GM12875 (cell line): ENCODE results near the gene ZNF397.

ENCODE experiments used
- H3K4me3 ChIP-seq: one replicate; pipeline ENCODE4 v1.5.1; 2011; ENCODE audit warnings: low read depth, low read length, control low read depth
- TF ChIP-seq, protein P1 (sequence below): IDR thresholded peaks from 2 replicates; pipeline ENCODE4 v1.5.1; 2011; ENCODE audit warnings: low read depth, mild to moderate bottlenecking, control low read depth, inconsistent platforms, low read length, moderate library complexity, borderline replicate concordance; ENCODE audit not compliant: insufficient read depth

The ZNF397 gene

DNA sequence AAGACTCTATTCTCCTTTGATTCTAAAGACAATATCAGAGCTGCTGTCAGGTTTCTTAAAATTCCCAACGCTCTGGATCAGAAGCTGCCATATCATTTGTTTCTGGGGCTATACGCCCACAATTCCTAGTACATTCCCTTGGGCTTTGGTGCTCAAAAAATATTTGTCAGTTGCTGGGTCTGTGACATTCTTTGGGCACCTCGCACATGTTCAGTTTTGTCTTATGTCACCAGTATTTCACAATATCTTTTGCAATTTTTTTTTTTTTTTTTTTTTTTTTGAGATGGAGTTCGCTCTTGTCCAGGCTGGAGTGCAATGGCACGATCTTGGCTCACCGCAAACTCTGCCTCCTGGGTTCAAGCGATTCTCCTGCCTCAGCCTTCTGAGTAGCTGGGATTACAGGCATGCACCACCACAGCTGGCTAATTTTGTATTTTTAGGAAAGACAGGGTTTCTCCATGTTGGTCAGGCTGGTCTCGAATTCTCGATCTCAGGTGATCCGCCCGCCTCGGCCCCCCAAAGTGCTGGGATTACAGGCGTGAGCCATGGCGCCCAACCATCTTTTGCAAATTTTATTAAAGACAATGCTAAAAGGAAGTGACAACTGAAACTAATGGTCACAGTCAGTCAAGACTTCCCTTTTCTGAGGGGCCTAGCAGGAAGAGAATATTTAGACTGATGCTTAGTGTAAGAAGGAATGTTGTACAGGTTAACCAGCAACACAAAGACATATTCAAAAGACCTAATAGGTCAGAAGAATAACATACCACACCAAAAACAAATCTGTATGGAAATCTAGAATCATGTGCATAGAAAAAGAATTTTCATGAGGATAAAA is 6.8 kb downstream of the ZNF397 start:
- H3K4me3 ChIP-seq, result no peak overlapping the region
- TF ChIP-seq, protein P1, sequence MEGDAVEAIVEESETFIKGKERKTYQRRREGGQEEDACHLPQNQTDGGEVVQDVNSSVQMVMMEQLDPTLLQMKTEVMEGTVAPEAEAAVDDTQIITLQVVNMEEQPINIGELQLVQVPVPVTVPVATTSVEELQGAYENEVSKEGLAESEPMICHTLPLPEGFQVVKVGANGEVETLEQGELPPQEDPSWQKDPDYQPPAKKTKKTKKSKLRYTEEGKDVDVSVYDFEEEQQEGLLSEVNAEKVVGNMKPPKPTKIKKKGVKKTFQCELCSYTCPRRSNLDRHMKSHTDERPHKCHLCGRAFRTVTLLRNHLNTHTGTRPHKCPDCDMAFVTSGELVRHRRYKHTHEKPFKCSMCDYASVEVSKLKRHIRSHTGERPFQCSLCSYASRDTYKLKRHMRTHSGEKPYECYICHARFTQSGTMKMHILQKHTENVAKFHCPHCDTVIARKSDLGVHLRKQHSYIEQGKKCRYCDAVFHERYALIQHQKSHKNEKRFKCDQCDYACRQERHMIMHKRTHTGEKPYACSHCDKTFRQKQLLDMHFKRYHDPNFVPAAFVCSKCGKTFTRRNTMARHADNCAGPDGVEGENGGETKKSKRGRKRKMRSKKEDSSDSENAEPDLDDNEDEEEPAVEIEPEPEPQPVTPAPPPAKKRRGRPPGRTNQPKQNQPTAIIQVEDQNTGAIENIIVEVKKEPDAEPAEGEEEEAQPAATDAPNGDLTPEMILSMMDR, result no peak

DNA sequence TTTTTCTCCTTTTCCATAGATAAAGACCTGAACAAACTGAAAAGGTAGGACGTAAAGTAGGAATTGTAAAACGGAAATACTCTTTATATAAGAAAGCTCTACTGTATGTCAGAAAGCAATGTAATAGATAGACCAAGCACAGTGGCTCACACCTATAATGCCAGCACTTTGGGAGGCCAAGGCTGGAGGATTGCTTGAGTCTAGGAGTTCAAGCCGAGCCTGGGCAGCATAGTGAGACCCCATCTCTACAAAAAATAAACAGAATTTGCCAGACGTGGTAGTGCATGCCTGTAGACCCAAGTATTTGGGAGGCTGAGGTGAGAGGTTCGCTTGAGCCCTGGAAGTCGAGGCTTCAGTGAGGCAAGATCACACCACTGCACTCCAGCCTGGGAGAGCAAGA is 7.6 kb downstream of the ZNF397 start:
- TF ChIP-seq, protein P1, result no peak
- H3K4me3 ChIP-seq, result no peak overlapping the region

DNA sequence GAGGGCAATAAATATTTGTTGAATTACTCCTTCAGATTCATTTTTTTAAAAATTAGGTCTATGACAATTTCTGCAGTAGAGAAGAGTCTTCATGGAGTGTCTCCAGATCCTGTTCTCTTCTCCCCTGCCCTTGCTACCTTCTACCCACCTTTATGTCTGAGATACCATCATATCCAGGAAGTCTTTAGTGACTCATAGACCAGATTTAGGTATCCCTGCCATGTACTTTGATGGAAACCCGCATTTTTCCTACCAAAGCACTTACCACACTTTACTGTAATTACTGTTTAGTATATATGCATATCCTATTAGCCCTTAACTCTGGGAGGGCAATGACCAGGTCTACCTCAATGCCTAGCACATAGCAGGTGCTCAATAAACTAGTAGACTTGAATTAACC is 11.6 kb downstream of the ZNF397 start:
- TF ChIP-seq, protein P1, result no peak
- H3K4me3 ChIP-seq, result no peak overlapping the region

DNA sequence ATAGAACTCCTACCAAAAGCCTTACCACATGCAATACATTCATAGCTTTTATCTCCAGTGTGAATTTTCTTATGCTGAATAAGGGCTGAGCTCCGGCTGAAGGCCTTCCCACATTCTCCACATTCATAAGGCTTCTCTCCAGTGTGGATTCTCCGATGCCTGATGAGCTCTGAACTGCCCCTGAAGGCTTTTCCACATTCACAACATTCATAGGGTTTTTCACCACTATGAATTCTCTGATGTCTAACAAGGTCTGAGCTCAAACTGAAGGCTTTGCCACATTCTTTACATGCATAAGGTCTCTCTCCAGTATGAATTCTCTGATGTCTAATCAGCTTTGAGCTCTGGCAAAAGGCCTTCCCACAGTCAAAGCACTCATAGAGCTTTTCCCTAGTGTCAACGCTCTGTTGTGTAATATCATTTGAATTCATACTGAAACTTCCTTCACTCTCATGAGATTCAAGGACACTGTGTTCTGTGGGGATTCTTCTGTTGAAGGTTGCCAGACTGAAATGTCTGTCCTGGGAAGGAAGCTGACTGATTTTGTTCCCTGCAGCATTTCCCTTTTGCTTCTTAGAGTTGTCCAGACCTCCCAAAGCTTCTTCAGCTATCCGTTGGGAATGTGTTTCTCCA is 12.9 kb downstream of the ZNF397 start:
- TF ChIP-seq, protein P1, result no peak

DNA sequence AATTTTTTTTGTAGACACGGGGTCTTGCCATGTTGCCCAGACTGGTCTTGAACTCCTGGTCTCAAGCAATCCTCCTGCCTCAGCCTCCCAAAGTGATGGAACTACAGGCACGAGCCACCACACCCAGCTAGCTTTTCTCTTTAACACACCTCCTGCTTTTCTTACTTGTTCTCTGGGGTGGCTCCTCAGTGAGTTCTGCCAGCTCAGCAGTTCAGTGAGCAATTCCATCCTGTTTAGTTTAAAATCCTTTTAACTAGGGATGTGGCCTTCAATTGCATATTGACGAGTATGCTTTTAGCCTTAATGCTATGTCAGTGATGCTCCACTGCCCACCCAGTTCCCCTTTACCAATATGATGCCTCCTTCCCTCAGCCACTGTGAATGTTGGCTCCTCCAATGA is 16.1 kb downstream of the ZNF397 start:
- H3K4me3 ChIP-seq, result no peak overlapping the region
- TF ChIP-seq, protein P1, result no peak

More for the DNA sequence above, 12.9 kb downstream of the ZNF397 start:
- H3K4me3 ChIP-seq, result no peak overlapping the region

DNA sequence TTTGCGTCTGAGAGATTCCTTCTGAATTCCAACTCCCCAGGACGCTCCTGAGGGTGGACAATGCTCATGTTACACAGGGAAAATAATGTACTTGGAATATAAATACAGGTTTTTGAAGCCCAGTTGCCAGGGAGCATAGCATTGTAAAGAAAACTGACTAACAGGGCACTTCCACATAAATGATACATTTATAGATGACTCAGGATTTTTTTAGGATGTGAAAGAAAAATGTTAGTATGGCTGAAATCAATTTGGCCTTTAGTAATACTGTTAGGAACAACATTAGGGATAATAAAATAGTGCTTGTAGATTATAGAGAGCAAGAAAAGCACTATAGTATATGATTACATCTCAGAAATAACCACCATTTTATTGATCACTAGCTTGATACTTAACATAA is 23.6 kb downstream of the ZNF397 start:
- no peak overlapping the region for H3K4me3 ChIP-seq
- TF ChIP-seq, protein P1, result no peak
